H1 (cell line): ENCODE data around the gene BBS9.
"Not testable (repeated sequence)": the region's sequence is repeated elsewhere in the genome, so short reads cannot be mapped to it uniquely, and the experiment has no call there.

Experiments
- CTCF ChIP-seq, 3 experiments: IDR thresholded peaks; 1 replicate in 2 of 3; 2 replicates in 1 of 3; pipeline versions ENCODE4 v1.5.1 to v1.6.1; 2011; ENCODE audit warnings: low read length in 3 of 3, mild to moderate bottlenecking in 3 of 3, inconsistent platforms in 2 of 3, low read depth in 1 of 3, moderate library complexity in 1 of 3; ENCODE audit not compliant: insufficient read depth in 1 of 3; ENCODE audit errors: control extremely low read depth in 1 of 3
- EZH2 ChIP-seq: fragments of 200-600 bp; sonication (generic); IDR thresholded peaks from 2 replicates; pipeline ENCODE4 v1.7.1; 2012; ENCODE audit warnings: low read depth, mild to moderate bottlenecking, moderate library complexity, low read length, inconsistent platforms; ENCODE audit not compliant: severe bottlenecking
- JUN ChIP-seq: IDR thresholded peaks from 2 replicates; pipeline ENCODE4 v1.6.1; 2011; ENCODE audit warnings: low read depth, mild to moderate bottlenecking, improper control_type of control experiment, low read length
- KDM1A ChIP-seq: fragments of 200-600, 300-600 bp; sonication (generic); IDR thresholded peaks from 2 replicates; pipeline ENCODE4 v1.7.1; 2016; ENCODE audit warnings: mild to moderate bottlenecking, low read length, borderline replicate concordance
- POLR2AphosphoS5 ChIP-seq: IDR thresholded peaks from 2 replicates; pipeline ENCODE4 v1.6.1; 2011; ENCODE audit warnings: low read depth, low read length
- POU5F1 ChIP-seq: IDR thresholded peaks from 2 replicates; pipeline ENCODE4 v1.6.1; 2011; ENCODE audit warnings: low read depth, mild to moderate bottlenecking, low read length, moderate library complexity
- SIX5 ChIP-seq: IDR thresholded peaks from 2 replicates; pipeline ENCODE4 v1.6.1; 2011; ENCODE audit warnings: mild to moderate bottlenecking, low read depth, low read length
- SUZ12 ChIP-seq: fragments of 200-600 bp; sonication (generic); IDR thresholded peaks from 2 replicates; pipeline ENCODE4 v1.6.1; 2012; ENCODE audit warnings: mild to moderate bottlenecking, inconsistent platforms, low read length, moderate library complexity, mixed read lengths

- TF ChIP-seq KDM1A; POU5F1; POLR2AphosphoS5; CTCF (IDR thresholded peaks at IDR 0.05; ENCODE audit: control extremely low read depth in 1 of 3, insufficient read depth in 1 of 3, low read depth in 1 of 3, low read length in 3 of 3); SUZ12; JUN; EZH2; SIX5: not testable (repeated sequence)
Measured at GRCh38 chr7:33527613-33528012, 398.2 kb downstream of the BBS9 start.
